Spleen (tissue), 13 donors: ENCODE results near the gene BNC1. TPM values are rescaled to one million over a fixed set of nuclear protein-coding genes. Genes with fewer than 3 reads are reported as not detected.
A peak's percentile ranks its signal among the peaks of the same experiment; 100 is the strongest.

ENCODE experiments used
- DNase-seq: peaks from one replicate; pipeline ENCODE4 v3.0.0-alpha.2; 2020
- H3K27ac ChIP-seq, 8 donors: fragments of 200-600 bp; sonication (generic) in 7 of 8; 1 replicate in 4 of 8; 2 replicates in 4 of 8; pipeline versions ENCODE4 v1.5.0 to v1.8.0; 2016 to 2021; ENCODE audit warnings: inconsistent platforms in 4 of 8, mild to moderate bottlenecking in 4 of 8, moderate library complexity in 1 of 8
- H3K27me3 ChIP-seq, 7 donors: fragments of 200-600 bp; sonication (generic) in 6 of 7; replicated peaks in 1 of 7; 1 replicate in 4 of 7; 2 replicates in 3 of 7; pipeline versions ENCODE4 v1.5.0 to v1.8.0; 2016 to 2021; ENCODE audit warnings: inconsistent platforms in 3 of 7, mild to moderate bottlenecking in 1 of 7
- H3K36me3 ChIP-seq, 6 donors: fragments of 200-600 bp; sonication (generic) in 5 of 6; 1 replicate in 4 of 6; 2 replicates in 2 of 6; pipeline versions ENCODE4 v1.5.0 to v1.8.0; 2016 to 2021; ENCODE audit warnings: inconsistent platforms in 2 of 6
- H3K4me1 ChIP-seq, 6 donors: fragments of 200-600 bp; sonication (generic) in 5 of 6; 1 replicate in 3 of 6; 2 replicates in 3 of 6; pipeline versions ENCODE4 v1.5.0 to v1.8.0; 2016 to 2021; ENCODE audit warnings: inconsistent platforms in 3 of 6
- H3K4me3 ChIP-seq, 8 donors: fragments of 200-600 bp; sonication (generic) in 7 of 8; 1 replicate in 4 of 8; 2 replicates in 4 of 8; pipeline versions ENCODE4 v1.5.0 to v1.8.0; 2016 to 2021; ENCODE audit warnings: inconsistent platforms in 4 of 8, mild to moderate bottlenecking in 4 of 8, moderate library complexity in 2 of 8
- H3K9me3 ChIP-seq, 8 donors: fragments of 200-600 bp; sonication (generic) in 7 of 8; 1 replicate in 4 of 8; 2 replicates in 4 of 8; pipeline versions ENCODE4 v1.5.0 to v1.8.0; 2016 to 2021; ENCODE audit warnings: inconsistent platforms in 4 of 8
- POLR2A ChIP-seq, 3 donors: fragments of 450-650 bp; IDR thresholded peaks; one replicate each; pipeline ENCODE4 v1.5.1; 2017; ENCODE audit warnings: antibody characterized with exemption in 3 of 3, mild to moderate bottlenecking in 1 of 3
- POLR2AphosphoS5 ChIP-seq, 3 donors: sonication (generic); formaldehyde crosslinking; IDR thresholded peaks; one replicate each; pipeline ENCODE4 v1.5.1; 2017; ENCODE audit warnings: antibody characterized with exemption in 3 of 3
- WGBS, 5 donors: extraction: QIAGEN DNeasy Blood & Tissue Kit in 3 of 5; methylation state at CpG; one replicate each; pipeline versions ENCODE4 v1.1.5 to v1.1.7; 2013 to 2018; 5-methylcytosine and 5-hydroxymethylcytosine counted together
- intact Hi-C: fragments of 100-400 bp; cut with DNase I; formaldehyde crosslinking; loops from one replicate; pipeline ENCODE4 v1.15.0; 2023; ENCODE audit warnings: low total_unique reads
- long read RNA-seq, 2 donors: transcript quantifications; one replicate each; lab custom pipeline, GENCODE V29; 2026
- polyA plus RNA-seq, 3 donors: library from polyadenylated mRNA; stranded (reverse); fragments of 200-250 nt; gene quantifications; one replicate each; pipeline ENCODE4 v1.2.1, GENCODE V29; 2013
- total RNA-seq, 7 donors: library from RNA; depleted of rRNA in 3 of 7; stranded (reverse); fragments of >200 nt in 3 of 7; fragmentation: NEBNext Ultra II Directional in 4 of 7; extraction: Animal tissue kit (Norgen Biotek cat#: 25700) in 4 of 7; gene quantifications; one replicate each; pipeline versions ENCODE4 v1.1.0 to v1.2.1, GENCODE V29; 2016 to 2021
- TF ChIP-seq, protein P1 (sequence below), 11 experiments: fragments of 200-600 bp in 7 of 11; fragments of 450-650 bp in 4 of 11; sonication (generic) in 4 of 11; IDR thresholded peaks in 8 of 11; conservative IDR thresholded peaks in 3 of 11; 1 replicate in 7 of 11; 2 replicates in 4 of 11; pipeline versions ENCODE4 v1.4.0 to v1.8.0; 2016 to 2021; ENCODE audit warnings: antibody characterized with exemption in 11 of 11, inconsistent platforms in 4 of 11, mild to moderate bottlenecking in 1 of 11
- donor health status: healthy with polysubstance abuse.
- donor health status: DM: no; HTN: no; CAD: no; lungs with moderate emphysema.
- donor health status: DM: no; HTN: no; CAD: no.
- donor health status: Bipolar disorder and iron deficiency.
- donor health status: healthy.
- donor health status: DM: no; HTN: no; CAD: no.
- donor health status: DM: yes; HTN: yes; CAD: no.

The BNC1 gene, protein sequence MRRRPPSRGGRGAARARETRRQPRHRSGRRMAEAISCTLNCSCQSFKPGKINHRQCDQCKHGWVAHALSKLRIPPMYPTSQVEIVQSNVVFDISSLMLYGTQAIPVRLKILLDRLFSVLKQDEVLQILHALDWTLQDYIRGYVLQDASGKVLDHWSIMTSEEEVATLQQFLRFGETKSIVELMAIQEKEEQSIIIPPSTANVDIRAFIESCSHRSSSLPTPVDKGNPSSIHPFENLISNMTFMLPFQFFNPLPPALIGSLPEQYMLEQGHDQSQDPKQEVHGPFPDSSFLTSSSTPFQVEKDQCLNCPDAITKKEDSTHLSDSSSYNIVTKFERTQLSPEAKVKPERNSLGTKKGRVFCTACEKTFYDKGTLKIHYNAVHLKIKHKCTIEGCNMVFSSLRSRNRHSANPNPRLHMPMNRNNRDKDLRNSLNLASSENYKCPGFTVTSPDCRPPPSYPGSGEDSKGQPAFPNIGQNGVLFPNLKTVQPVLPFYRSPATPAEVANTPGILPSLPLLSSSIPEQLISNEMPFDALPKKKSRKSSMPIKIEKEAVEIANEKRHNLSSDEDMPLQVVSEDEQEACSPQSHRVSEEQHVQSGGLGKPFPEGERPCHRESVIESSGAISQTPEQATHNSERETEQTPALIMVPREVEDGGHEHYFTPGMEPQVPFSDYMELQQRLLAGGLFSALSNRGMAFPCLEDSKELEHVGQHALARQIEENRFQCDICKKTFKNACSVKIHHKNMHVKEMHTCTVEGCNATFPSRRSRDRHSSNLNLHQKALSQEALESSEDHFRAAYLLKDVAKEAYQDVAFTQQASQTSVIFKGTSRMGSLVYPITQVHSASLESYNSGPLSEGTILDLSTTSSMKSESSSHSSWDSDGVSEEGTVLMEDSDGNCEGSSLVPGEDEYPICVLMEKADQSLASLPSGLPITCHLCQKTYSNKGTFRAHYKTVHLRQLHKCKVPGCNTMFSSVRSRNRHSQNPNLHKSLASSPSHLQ
- total RNA-seq (under 1 TPM in 5 of 7 donors, not detected in 2; 0.13 to 0.41 (median 0.29) TPM), polyA plus RNA-seq (under 1 TPM; 0.02 to 0.06 (median 0.03) TPM)
- long read RNA-seq, donor 1: 0 reads
- long read RNA-seq, donor 2: 0 reads

DNA sequence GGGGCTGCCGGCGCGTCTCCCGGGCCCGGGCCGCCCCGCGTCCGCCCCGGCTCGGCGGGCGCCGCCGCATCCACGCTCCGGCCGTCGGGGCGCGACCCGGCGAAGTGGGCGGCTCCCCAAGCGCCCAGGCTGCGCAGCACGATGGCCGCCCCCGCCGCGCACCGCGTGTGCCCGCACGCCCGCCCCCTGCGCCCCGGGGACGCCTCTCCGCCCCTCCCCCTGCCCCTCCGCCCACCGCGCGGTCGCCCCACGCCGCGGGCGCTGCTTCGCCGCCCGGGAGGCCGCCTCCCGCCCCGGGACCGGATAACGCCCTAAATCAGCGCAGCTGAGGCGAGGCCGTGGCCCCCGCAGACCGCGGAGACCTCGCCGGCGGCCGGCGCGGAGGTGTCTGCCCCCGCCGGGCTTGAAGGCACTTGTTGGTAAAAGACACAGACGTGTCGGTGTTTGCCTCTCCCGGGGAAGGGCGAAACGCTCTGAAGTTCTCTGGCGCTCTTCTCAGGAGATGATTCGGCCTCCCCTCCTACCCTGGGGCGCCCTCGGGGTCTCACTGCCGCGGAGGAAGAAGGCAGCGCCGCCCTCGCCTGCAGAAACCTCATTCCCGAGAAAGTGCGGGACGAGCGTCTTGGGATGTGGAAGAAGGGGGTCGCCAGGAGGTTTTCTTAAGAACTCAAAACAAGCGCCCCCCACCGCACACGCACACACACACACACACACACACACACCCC is at the start of gene BNC1:
TSS of gene BNC1 (minus strand) at position 106 of the 725 bp plus-strand sequence. CDS start at position 70, 36 bp downstream.
- Histone ChIP-seq H3K4me3 (peak within 1 kb of the TSS; percentile 8 to 66 (median 33)), H3K9me3 (no peaks in the 10 kb centered on the region), H3K27ac (no peak within 1 kb of the TSS), H3K36me3 (no peaks in the 10 kb centered on the region), H3K27me3 (peaks cover 0 to 93% (median 57%) of the 10 kb centered on the region in 7 donors), H3K4me1 (peaks cover 0 to 25% (median 14%) of the 10 kb centered on the region in 6 donors)
- intact Hi-C loops: no loop called here
- WGBS, 5 donors: 3 to 13% (median 4%) methylated on average over 3 to 93 of the region's 93 CpGs
- TF ChIP-seq POLR2A (IDR thresholded peaks at IDR 0.05) (no peak), POLR2AphosphoS5 (IDR thresholded peaks at IDR 0.05) (no peak)
- TF ChIP-seq, protein P1, sequence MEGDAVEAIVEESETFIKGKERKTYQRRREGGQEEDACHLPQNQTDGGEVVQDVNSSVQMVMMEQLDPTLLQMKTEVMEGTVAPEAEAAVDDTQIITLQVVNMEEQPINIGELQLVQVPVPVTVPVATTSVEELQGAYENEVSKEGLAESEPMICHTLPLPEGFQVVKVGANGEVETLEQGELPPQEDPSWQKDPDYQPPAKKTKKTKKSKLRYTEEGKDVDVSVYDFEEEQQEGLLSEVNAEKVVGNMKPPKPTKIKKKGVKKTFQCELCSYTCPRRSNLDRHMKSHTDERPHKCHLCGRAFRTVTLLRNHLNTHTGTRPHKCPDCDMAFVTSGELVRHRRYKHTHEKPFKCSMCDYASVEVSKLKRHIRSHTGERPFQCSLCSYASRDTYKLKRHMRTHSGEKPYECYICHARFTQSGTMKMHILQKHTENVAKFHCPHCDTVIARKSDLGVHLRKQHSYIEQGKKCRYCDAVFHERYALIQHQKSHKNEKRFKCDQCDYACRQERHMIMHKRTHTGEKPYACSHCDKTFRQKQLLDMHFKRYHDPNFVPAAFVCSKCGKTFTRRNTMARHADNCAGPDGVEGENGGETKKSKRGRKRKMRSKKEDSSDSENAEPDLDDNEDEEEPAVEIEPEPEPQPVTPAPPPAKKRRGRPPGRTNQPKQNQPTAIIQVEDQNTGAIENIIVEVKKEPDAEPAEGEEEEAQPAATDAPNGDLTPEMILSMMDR (IDR thresholded peaks at IDR 0.05 in 8 of 11, conservative IDR thresholded peaks at IDR 0.05 in 3 of 11): no peak
- no peak for DNase-seq

DNA sequence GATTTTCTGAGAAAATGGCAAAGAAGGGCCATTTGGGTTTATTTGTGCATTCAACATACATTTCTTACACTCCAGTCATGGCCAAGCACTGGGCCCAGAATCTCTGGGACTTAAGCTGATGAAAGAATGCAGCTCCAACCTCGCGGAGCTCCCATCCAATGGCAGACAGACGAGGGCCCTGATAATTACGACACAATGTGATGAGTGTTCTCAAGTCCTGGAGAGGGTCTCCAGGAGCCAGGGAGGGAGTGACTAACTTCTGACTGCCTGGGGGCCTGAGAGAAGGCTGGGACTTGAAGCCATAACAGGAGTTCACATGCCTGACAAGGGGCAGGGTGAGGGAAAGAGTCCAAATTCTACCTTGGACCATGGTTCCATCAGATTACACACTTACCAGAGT is 42.6 kb upstream of the BNC1 start:
- Histone ChIP-seq H3K27ac (no peak overlapping the region), H3K36me3 (no peaks in the 10 kb centered on the region), H3K9me3 (no peaks in the 10 kb centered on the region), H3K4me1 (no peaks in the 10 kb centered on the region), H3K27me3 (no peaks in the 10 kb centered on the region), H3K4me3 (no peak overlapping the region)
- intact Hi-C loops: no loop called here
- TF ChIP-seq POLR2A (IDR thresholded peaks at IDR 0.05) (no peak), POLR2AphosphoS5 (IDR thresholded peaks at IDR 0.05) (no peak)
- TF ChIP-seq, protein P1 (IDR thresholded peaks at IDR 0.05 in 8 of 11, conservative IDR thresholded peaks at IDR 0.05 in 3 of 11): no peak
- no peak for DNase-seq
- 77 to 88% (median 84%) methylated on average over 4 of the region's 4 CpGs for WGBS, 5 donors

DNA sequence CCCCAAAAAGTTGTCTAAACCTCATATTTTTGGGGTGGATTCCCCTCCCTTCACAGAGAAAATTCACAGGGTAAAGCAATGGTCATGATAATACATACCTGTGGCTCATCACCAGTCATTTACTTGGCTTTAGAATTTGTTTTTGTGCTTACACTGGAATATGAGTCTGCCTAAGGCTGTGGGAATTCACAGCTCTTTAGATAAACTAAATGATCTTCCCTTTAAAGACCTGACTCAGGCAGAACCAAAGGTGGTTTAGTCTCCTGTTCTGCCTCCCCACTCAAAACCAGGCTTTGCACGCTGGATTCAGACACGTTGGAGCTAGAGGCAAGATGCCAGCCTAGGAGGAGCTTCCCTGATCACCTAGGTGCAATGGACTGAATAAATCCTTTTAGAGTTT is 40.3 kb upstream of the BNC1 start:
- Histone ChIP-seq H3K9me3 (no peaks in the 10 kb centered on the region), H3K4me3 (no peak overlapping the region), H3K36me3 (no peaks in the 10 kb centered on the region), H3K27ac (no peak overlapping the region), H3K4me1 (no peaks in the 10 kb centered on the region), H3K27me3 (peaks cover 0 to 6% (median 0%) of the 10 kb centered on the region in 7 donors)
- TF ChIP-seq POLR2AphosphoS5 (IDR thresholded peaks at IDR 0.05) (no peak), POLR2A (IDR thresholded peaks at IDR 0.05) (no peak)
- TF ChIP-seq, protein P1 (IDR thresholded peaks at IDR 0.05 in 8 of 11, conservative IDR thresholded peaks at IDR 0.05 in 3 of 11): no peak
- WGBS, 5 donors: 66 to 93% (median 86%) methylated on average over 2 of the region's 2 CpGs
- intact Hi-C loops: no loop called here
- no peak for DNase-seq
